Sigmoid colon (tissue), 4 donors: ENCODE measurements around the gene DEPDC4.
"Not testable (repeated sequence)": the region's sequence is repeated elsewhere in the genome, so short reads cannot be mapped to it uniquely, and the experiment has no call there.

Experiments used
- CTCF ChIP-seq, 4 experiments: fragments of 450-650 bp in 3 of 4; fragments of 200-600 bp in 1 of 4; IDR thresholded peaks; one replicate each; pipeline ENCODE4 v1.5.1; 2016 to 2019; ENCODE audit warnings: antibody characterized with exemption in 4 of 4, mild to moderate bottlenecking in 3 of 4, moderate library complexity in 2 of 4
- POLR2AphosphoS5 ChIP-seq, 4 donors: sonication (generic); formaldehyde crosslinking; IDR thresholded peaks; one replicate each; pipeline ENCODE4 v1.6.1; 2017; ENCODE audit warnings: antibody characterized with exemption in 4 of 4

- TF ChIP-seq CTCF, POLR2AphosphoS5 (IDR thresholded peaks at IDR 0.05): not testable (repeated sequence)
Measured at GRCh38 chr12:100304334-100304733, 37.5 kb upstream of the DEPDC4 start.
